A673 (cell line): Measurements from ENCODE around the gene PDE9A. TPM values are rescaled to one million over a fixed set of nuclear protein-coding genes. Genes with fewer than 3 reads are reported as not detected.
A peak's percentile ranks its signal among the peaks of the same experiment; 100 is the strongest.

Experiments
- BruUV-seq: library from RNA; stranded (reverse); fragments of 400-500 nt; replicated peaks from 2 replicates; lab custom pipeline; 2021; lab: Mats Ljungman, UMichigan
- CTCF ChIA-PET: fragments of 300-600 bp; sonication (Branson Sonifier 250); formaldehyde crosslinking; loops from one replicate; lab custom pipeline; 2022; ENCODE audit warnings: antibody characterized with exemption; lab: Charles Lee
- POLR2A ChIA-PET: fragments of 300-600 bp; sonication (Branson Sonifier 250); formaldehyde crosslinking; loops from one replicate; lab custom pipeline; 2022; ENCODE audit warnings: antibody characterized with exemption; ENCODE audit not compliant: low non-redundant PET; lab: Charles Lee
- DNase-seq: peaks from one replicate; pipeline ENCODE4 v3.0.0-alpha.2; 2015; ENCODE audit warnings: low spot score
- H3K27ac ChIP-seq: fragments of 200-600 bp; sonication (generic); 2 replicates; pipeline ENCODE4 v1.5.1; 2016; ENCODE audit warnings: mixed run types, low read depth, mild to moderate bottlenecking, mixed read lengths, antibody characterized with exemption, low read length; ENCODE audit not compliant: poor library complexity, severe bottlenecking
- H3K27me3 ChIP-seq: fragments of 200-600 bp; sonication (generic); replicated peaks from 2 replicates; pipeline ENCODE4 v1.6.1; 2017; ENCODE audit warnings: mixed run types, low read depth, mild to moderate bottlenecking, mixed read lengths, antibody characterized with exemption, low read length; ENCODE audit not compliant: insufficient read depth, poor library complexity
- H3K36me3 ChIP-seq: fragments of 200-600 bp; sonication (generic); 2 replicates; pipeline ENCODE4 v1.6.1; 2016; ENCODE audit warnings: mixed run types, mild to moderate bottlenecking, mixed read lengths, antibody characterized with exemption, low read length; ENCODE audit not compliant: insufficient read depth, poor library complexity, severe bottlenecking
- H3K4me1 ChIP-seq: fragments of 200-600 bp; sonication (generic); 2 replicates; pipeline ENCODE4 v1.6.1; 2017; ENCODE audit warnings: mixed run types, mild to moderate bottlenecking, mixed read lengths, antibody characterized with exemption, low read length; ENCODE audit not compliant: insufficient read depth, poor library complexity, severe bottlenecking
- H3K4me3 ChIP-seq: fragments of 200-600 bp; sonication (generic); 2 replicates; pipeline ENCODE4 v1.5.1; 2016; ENCODE audit warnings: low read depth, mixed run types, mild to moderate bottlenecking, mixed read lengths, low read length; ENCODE audit not compliant: poor library complexity, severe bottlenecking
- H3K9me3 ChIP-seq: fragments of 200-600 bp; sonication (generic); 2 replicates; pipeline ENCODE4 v1.6.1; 2016; ENCODE audit warnings: mixed run types, low read depth, mild to moderate bottlenecking, mixed read lengths, antibody characterized with exemption, low read length; ENCODE audit not compliant: poor library complexity, severe bottlenecking
- CTCF ChIP-seq: fragments of 300-800, 200-600 bp; sonication (generic); conservative IDR thresholded peaks from 2 replicates; pipeline ENCODE4 v1.5.1; 2017; ENCODE audit warnings: low read depth, mild to moderate bottlenecking, antibody characterized with exemption, low read length, moderate library complexity, mixed read lengths
- EZH2 ChIP-seq: fragments of 200-600 bp; sonication (generic); IDR thresholded peaks from 2 replicates; pipeline ENCODE4 v1.6.1; 2017; ENCODE audit warnings: borderline replicate concordance, low read depth, mild to moderate bottlenecking, mixed read lengths, antibody characterized with exemption, low read length; ENCODE audit not compliant: poor library complexity, severe bottlenecking
- intact Hi-C: fragments of 100-400 bp; cut with micrococcal nuclease; formaldehyde crosslinking; loops from one replicate; pipeline ENCODE4 v1.10.0; 2022; ENCODE audit not compliant: unreplicated experiment
- total RNA-seq: library from RNA; stranded (reverse); gene quantifications from 2 replicates; pipeline ENCODE4 v1.2.3, GENCODE V29; 2021

Gene PDE9A
- total RNA-seq, 1 experiment from 2014 or later: 14.3 TPM

GRCh38 chr21:42666023-42666747, 12.8 kb downstream of the PDE9A start:
- ChIA-PET CTCF (no interaction called here), POLR2A (no interaction called here)
- no TSS peak for BruUV-seq
- DNase-seq: peak; percentile 34
- intact Hi-C loops: no loop called here
- no peaks in the 10 kb centered on the region for H3K36me3 ChIP-seq
- H3K9me3 ChIP-seq: no peaks in the 10 kb centered on the region
- H3K27ac ChIP-seq: no peak overlapping the region
- no peak overlapping the region for H3K4me3 ChIP-seq
- H3K27me3 ChIP-seq: no peaks in the 10 kb centered on the region
- TF ChIP-seq EZH2: no peak
- TF ChIP-seq CTCF: no peak
- peaks cover 32% of the 10 kb centered on the region for H3K4me1 ChIP-seq

- CTCF ChIA-PET: no interaction called here
Measured at GRCh38 chr21:42666925-42667324, 13.5 kb downstream of the PDE9A start.

GRCh38 chr21:42668298-42668992, 15.0 kb downstream of the PDE9A start:
- Histone ChIP-seq H3K9me3 (no peaks in the 10 kb centered on the region), H3K4me1 (peaks cover 54% of the 10 kb centered on the region), H3K36me3 (no peaks in the 10 kb centered on the region), H3K27ac (peak overlapping the region; percentile 34), H3K4me3 (no peak overlapping the region), H3K27me3 (no peaks in the 10 kb centered on the region)
- intact Hi-C loops: no loop called here
- POLR2A ChIA-PET: no interaction called here
- CTCF ChIA-PET: no interaction called here
- BruUV-seq: no TSS peak
- DNase-seq: no peak
- TF ChIP-seq CTCF (no peak), EZH2 (no peak)

More at GRCh38 chr21:42666925-42667324, 13.5 kb downstream of the PDE9A start:
- H3K4me1 ChIP-seq: peaks cover 39% of the 10 kb centered on the region
- POLR2A ChIA-PET: no interaction called here
- intact Hi-C loops: no loop called here
- no TSS peak for BruUV-seq
- no peaks in the 10 kb centered on the region for H3K27me3 ChIP-seq
- H3K36me3 ChIP-seq: no peaks in the 10 kb centered on the region
- no peak overlapping the region for H3K4me3 ChIP-seq
- no peak overlapping the region for H3K27ac ChIP-seq
- DNase-seq: no peak
- no peaks in the 10 kb centered on the region for H3K9me3 ChIP-seq
- TF ChIP-seq EZH2 (no peak), CTCF (no peak)
